ENCODE results near the gene MT1X.

Gene MT1X

GRCh38 chr16:56726926-56727325 is 44.7 kb downstream of the MT1X start:
- no peak overlapping the region for H3K4me3 ChIP-seq (ENCODE audit: low read depth, low read length)
- DNase-seq (ENCODE audit: low read depth): no peak
- TF ChIP-seq CTCF (IDR thresholded peaks at IDR 0.05; ENCODE audit: low read depth, low read length, missing control alignments): no peak

GRCh38 chr16:56728027-56728426 is 45.8 kb downstream of the MT1X start:
- no peak overlapping the region for H3K4me3 ChIP-seq (ENCODE audit: low read depth, low read length)
- no peak for TF ChIP-seq CTCF (IDR thresholded peaks at IDR 0.05; ENCODE audit: low read depth, low read length, missing control alignments)

GRCh38 chr16:56728980-56729734 is 46.9 kb downstream of the MT1X start:
- no peak for TF ChIP-seq CTCF (IDR thresholded peaks at IDR 0.05; ENCODE audit: low read depth, low read length, missing control alignments)
- H3K4me3 ChIP-seq (ENCODE audit: low read depth, low read length): peak overlapping the region; percentile 89
- no peak for DNase-seq (ENCODE audit: low read depth)

More at GRCh38 chr16:56728027-56728426, 45.8 kb downstream of the MT1X start:
- DNase-seq (ENCODE audit: low read depth): no peak

- DNase-seq (ENCODE audit: low read depth): peak; percentile 73
- peak within 1 kb of the TSS; percentile 89 for H3K4me3 ChIP-seq (ENCODE audit: low read depth, low read length)
- TF ChIP-seq CTCF (IDR thresholded peaks at IDR 0.05; ENCODE audit: low read depth, low read length, missing control alignments): no peak
Observed at GRCh38 chr16:56729735-56730662, 47.7 kb downstream of the MT1X start, which contains the start of gene NUP93. NUP93 (plus strand) TSS chr16:56730129; CDS start chr16:56748248, 18,119 bp downstream.

- no peak overlapping the region; the same call in 1 of the 2 replicates for H3K4me3 ChIP-seq (ENCODE audit: low read depth, low read length)
- TF ChIP-seq CTCF (IDR thresholded peaks at IDR 0.05; ENCODE audit: low read depth, low read length, missing control alignments): no peak
- DNase-seq (ENCODE audit: low read depth): no peak
Observed at GRCh38 chr16:56732366-56732765, 50.1 kb downstream of the MT1X start.

GRCh38 chr16:56732832-56733231 is 50.6 kb downstream of the MT1X start:
- DNase-seq (ENCODE audit: low read depth): no peak
- no peak for TF ChIP-seq CTCF (IDR thresholded peaks at IDR 0.05; ENCODE audit: low read depth, low read length, missing control alignments)
- H3K4me3 ChIP-seq (ENCODE audit: low read depth, low read length): no peak overlapping the region; the same call in 1 of the 2 replicates

Data from GM12864 (cell line).